ENCODE results near the gene RHOH.
"Not testable (repeated sequence)": the region's sequence is repeated elsewhere in the genome, so short reads cannot be mapped to it uniquely, and the experiment has no call there.

Gene RHOH

DNA sequence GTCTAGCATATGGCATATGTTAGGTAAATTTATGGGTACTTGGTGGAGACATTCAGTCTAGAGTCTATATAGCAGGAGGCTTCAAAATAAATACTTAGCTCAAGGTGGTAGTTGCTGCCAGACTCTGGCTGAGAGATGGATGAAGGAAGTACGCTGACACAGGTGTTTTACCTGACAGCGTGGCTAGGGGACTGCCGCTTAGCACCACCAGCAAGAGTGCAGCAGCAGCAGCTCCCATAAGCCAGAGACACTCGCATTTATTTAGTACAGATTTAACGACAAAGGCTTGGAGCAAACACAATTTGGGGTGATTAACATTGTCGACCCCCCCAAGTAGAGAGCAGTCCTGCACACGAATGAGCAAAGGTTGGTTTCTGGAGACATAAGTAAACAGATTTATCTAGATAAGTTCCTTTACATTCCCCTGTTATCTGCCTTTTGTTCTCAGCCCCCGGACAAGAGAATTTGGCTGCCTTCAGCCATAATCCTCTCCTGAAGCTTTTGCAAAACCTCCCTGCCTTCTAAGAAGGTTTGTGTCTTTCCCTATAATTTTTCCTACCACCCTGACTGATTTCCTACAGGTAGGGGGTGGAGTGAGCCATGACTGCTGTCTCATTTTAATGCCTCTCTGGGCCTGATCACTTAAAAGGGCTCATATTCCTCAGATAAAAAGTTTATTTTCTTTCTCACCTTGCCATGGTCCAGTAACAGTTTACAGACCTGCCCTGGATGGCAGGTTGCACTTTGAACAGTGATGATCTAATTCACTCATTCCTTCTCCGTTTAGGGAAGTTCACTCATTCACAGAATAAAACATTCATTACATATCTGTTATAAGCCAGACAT, 64.6 kb downstream of the RHOH start:
- ATAC-seq (no peak), DNase-seq (no peak)

DNA sequence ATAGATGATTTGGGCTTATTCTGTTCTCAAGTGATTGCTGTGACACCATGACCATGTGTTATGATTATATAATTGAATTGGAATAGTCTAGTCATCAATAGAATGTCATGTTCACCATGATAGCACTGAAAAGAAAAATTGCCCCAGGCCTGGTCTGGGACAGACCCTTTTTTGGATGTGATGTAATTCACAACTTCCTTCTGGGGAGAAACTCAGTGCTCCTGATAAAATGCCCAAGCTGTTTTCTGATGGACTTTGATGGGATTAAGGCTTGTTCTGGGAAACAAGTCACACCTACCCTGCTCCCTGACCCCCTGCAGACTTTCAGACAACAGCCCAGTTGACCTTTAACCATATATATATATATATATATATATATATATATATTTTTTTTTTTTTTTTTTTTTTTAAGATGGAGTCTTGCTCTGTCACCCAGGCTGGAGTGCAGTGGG, 65.3 kb downstream of the RHOH start:
- no peak for DNase-seq
- peak; percentile 45 for ATAC-seq

DNA sequence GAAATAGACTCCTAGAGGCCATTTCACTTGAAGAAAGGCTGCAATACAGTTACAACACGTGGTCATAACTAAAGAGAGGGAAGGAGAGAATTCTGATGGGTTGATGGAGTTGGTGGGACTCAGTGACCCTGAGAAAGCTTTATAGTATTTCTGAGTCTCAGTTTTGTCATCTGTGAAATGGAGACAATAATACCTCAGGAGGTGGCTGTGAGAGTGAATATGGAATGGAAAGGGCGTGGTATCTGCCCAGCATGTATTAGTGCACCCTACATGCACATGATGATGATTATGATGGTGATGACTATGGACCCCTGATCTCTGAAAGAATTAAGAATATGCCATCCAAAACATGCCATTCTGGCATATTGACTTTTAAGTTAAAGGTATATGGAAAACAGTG, 66.0 kb downstream of the RHOH start:
- ATAC-seq (no peak), DNase-seq (no peak)

DNA sequence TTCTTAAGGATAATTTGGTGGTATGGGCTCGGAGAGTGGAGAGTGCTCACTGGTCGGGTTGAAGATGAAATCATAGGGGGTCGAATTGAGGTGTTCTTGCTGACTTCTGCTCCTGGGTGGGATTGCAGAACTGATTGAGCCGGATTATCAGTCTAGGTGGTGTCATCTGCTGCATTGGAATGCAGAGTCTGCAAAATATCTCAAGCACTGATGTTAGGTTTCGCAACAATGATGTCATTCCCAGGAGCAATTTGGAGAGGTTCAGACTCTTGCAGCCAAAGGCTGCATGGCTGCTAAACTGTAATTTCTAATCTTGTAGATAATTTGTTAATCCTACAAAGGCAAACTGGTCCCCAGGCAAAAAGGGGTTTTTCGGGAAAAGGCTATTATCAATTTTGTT, 67.7 kb downstream of the RHOH start:
- no peak for ATAC-seq
- no peak for DNase-seq

DNA sequence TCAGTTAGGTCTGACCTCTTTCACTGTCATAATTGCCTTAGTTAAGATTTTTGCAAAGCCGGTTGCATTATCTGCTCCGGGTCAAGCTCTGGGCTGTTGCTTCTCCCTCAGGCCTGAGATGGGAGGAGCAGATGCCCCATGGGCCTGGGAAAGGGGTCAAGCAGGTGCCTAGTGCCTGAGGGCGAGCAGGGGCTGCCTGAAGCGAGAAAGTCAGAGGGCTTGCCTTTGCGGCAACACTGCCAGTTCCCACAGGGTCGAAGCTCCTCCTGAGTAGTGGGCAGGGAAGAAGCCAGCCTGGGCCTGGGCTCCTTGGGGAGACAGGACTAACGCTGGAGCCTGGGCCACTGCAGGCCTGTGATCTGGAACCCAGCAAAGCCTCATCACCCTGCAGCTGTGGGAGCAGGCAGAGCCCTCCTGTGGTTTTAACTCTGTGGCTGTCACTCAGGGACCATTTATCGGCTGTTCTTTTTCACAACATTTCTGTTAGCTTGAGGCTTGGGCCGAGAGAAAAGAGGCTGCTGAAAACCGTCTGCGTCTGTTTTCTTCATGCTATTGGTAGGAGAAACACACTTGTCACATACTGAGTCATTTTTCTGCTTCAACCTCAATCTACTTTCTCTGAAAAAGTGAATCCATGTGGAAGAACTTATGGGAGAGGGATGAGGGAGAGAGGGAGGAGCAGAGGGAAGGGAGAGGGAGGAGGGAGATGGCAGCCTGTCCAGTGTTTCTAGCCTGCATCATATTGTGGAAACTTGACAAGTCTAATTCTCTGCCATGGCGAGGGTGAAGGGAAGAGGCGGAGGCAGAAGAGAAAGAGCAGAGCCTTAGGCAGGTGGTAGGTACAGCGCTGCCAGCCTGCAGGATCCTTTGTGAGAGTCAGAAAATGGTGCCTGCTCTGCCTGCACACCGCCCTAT, 68.4 kb downstream of the RHOH start:
- ATAC-seq = peak; percentile 67
- DNase-seq = peak; percentile 56

DNA sequence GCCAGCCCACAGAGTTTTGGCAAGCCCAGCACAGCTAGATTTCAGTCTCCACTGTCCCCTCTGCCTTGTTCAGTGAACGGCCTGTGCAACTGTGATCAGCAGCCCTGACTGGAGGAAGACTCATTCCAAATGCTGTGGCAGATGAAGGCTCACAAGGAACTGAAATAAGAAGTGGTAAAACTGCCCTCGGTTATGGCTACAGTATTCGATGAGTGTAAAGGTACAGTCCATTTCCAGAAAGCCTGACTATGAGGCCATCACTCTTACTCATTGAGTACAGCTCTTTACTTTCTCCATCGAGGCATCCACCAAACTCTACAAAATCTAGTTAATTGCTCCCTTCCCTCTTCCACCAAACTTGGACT, 69.1 kb downstream of the RHOH start:
- ATAC-seq (peak; percentile 28), DNase-seq (no peak)

DNA sequence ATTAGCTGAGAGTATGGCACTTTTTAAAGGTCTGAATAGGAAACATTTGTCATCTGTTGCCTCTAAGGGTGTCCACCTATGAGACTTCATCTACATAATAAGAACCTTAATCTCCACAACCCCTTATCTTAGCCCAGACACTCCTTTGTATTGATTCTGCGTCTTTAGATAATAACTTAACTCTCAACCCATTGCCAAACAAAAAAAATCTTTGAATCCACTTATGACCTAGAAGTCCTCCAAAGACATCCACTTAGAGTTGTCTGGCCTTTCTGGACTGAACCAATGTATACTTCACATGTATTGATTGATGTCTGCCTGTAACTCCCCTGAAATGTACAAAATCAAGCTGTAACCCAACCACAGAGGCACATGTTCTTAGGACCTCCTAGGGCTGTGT, 72.3 kb downstream of the RHOH start:
- ATAC-seq = no peak
- DNase-seq = no peak

DNA sequence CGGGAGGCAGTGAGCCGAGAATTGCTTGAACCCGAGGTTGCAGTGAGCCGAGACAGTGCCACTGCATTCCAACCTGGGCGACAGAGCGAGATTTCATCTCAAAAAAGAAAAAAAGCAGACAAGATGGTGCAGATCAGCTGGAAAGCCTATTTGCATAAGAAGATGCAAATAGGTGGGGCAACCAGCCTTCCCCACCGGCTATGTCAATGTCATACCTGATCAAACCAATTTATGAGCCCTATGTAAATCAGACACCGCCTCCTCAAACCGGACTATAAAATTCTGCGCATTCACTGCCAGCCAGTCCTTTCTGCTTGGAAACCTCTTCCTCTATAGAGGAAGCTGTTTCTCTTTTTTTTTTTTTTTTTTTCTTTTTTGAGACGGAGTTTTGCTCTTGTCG, 73.8 kb downstream of the RHOH start:
- ATAC-seq = no peak
- no peak for DNase-seq

DNA sequence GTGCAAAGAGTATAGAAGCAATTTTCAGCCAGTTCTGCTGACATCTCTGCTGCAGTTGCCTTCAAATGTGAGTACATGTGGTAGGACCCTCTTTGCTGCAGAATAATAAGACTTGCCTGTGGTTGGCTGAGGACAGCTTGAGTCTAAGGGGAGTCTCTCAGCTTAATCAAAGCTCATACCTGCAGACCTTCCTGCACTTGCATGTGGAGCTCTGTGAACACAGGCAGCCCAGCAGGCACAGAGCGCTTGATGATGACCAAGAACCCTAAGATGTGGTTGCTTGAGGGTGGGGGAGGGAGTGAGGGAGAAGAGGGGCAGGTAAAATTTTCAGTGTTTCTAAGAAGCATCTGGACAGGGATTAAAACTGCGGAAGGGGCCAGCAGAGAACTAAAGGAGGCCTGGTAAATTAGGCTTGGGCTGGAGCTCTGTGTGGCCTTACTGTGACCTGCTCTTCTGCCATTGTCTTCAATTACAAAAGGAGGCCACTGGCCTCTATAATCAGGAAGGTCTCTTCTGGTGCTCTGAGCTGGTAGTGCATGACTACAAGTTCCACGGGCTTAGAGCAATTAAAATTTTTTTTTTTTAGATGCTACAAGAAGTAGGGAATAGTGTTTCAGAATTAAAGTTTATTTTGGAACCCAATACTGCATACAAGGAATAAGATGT, 78.4 kb downstream of the RHOH start:
- ATAC-seq (peak; percentile 40), DNase-seq (no peak)

DNA sequence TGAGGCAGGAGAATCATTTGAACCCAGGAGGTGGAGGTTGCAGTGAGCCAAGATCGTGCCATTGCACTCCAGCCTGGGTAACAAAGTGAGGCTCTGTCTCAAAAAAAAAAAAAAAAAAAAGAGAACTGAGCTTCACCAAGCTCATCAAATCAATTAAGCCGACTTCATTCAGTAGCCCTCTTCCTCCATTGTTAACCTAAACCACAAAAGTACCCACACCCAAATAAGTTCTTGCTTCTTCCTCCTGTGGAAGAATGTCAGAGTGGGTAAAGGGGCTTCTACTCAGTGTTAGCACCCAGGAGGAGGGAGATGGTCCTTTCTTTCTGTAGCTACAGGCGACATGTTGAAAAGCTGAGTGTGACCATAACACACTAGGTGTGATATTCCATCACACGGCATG, 79.7 kb downstream of the RHOH start:
- no peak for ATAC-seq
- DNase-seq = no peak

DNA sequence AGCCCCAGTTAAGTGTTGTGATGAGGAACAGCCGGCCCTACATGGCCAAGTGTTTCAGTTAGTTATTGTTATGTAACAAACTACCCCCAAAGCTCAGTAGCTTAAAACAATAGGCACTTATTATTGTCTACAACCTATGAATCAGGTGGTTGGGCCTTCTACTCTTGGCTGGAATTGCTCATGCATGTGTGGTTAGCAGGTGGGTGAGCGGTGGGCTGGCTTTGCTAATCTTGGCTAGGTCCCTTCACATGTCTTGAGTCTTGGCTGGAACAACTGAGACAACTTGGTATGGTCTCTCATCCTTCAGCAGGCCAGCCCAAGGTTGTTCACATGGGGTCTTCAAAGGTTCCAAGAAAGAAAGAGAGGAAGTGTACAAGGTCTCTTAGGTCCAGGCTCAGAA, 83.8 kb downstream of the RHOH start:
- DNase-seq = peak; percentile 62
- peak; percentile 76 for ATAC-seq

DNA sequence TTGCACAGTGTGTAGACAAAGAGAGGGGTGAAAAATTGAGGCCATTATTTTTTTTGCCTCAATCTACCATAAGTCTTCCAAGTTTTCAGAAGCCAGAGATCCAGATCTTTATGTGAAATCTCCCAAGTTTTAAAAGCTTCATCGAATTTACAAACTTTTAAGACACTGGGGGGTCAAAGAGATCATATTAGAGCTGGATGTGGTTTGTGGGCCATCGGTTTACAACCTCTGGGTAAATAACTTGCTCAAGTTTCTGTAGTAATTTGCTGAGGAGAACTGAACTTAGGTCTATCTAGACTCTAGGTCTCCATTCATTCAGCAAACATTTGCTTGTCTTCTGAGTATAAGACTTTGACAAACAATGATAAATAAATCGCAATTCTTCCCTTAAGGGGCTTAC, 84.3 kb downstream of the RHOH start:
- no peak for ATAC-seq

DNA sequence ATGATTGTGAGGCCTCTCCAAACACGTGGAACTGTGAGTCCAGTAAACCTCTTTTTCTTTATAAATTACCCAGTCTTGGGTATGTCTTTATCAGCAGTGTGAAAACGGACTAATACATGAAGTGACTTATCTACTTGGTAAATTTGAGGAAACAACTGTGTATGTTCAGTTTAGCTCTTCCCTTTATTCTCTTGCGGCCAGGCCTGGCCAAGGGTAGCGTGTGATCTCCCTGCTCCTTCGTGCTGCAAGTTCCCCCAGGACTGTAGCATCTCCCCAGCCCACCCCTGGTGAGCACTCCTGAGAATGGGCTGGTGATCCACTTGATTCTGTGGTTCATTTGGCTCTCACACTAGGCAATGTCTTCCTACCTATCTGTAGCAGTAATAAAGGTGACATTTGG, 85.1 kb downstream of the RHOH start:
- DNase-seq (no peak), ATAC-seq (no peak)

More for the DNA sequence above, 84.3 kb downstream of the RHOH start:
- no peak for DNase-seq

DNA sequence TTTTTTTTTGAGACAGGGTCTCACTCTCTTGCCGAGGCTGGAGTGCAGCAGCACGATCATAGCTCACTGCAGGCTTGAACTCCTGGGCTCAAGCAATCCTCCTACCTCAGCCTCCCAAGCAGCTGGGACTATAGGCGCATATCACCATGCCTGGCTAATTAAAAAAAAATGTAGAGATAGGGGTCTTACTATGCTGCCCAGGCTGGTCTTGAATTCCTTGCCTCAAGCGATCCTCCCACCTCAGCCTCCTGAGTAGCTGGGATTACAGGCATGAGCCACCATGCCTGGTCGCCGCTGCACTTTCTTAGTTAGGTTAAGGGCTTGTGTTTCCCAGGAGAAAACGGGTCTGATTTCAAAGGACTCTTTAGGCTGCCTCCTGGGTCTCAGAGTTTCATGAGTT, 86.0 kb downstream of the RHOH start:
- ATAC-seq, DNase-seq: not testable (repeated sequence)

DNA sequence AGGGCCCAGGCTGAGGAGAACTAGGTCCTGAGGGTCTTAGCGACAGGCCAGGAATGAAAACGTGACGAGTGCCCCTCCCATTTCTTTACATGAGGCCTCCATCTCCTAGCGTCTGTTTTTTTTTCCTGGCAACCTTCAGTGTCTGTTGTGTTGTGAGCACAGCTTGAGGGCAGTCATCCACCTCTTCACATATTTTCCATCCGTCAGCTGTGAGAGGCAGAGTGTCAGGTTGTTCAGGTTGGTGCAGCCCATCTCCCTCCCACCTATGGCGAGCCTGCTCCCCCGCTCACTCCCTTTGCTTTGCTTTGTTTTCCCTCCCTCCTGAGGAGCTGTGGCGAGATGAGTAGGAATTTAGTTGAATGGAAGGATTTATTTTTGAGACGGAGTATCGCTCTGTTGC, 86.6 kb downstream of the RHOH start:
- DNase-seq = peak; percentile 49
- peak; percentile 71 for ATAC-seq

DNA sequence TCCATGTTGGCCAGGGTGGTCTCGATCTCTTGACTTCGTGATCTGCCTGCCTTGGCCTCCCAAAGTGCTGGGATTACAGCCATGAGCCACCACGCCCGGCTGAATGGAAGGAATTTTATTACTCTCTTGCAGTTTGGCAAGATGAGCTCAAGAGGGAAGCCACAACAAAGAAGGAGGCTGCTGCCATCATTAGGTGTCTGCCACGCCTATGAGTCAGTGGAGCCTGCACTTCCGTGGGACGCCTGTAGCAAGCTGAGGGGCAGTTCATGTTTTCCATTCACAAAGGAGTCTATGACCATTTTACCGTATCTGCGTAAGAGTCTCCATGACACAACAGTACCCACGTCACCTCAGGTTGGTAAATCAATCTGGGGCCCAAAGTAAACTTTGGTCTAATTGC, 87.1 kb downstream of the RHOH start:
- ATAC-seq = peak; percentile 85

DNA sequence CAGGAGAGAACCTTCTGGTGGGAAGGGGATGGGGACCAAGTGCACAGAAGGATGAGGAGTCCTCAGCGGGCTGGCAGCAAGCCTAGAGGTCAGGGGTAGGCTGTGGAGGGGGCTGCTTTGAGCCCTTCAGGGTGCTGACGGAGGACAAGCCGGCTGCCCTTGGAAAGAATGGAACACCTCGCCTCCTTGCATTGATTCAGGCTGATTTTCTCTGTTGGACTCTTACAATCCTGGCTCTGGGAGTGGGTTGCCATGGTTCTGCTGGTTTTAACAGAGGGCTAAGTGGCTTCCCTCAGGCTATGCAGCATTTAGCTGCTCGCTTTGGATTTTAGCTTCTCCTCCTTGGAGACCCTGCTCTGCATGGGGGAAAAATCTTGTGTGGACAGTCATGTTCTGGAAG, 88.9 kb downstream of the RHOH start:
- ATAC-seq = no peak
- DNase-seq = no peak

More for the DNA sequence above, 87.1 kb downstream of the RHOH start:
- peak; percentile 82 for DNase-seq

DNA sequence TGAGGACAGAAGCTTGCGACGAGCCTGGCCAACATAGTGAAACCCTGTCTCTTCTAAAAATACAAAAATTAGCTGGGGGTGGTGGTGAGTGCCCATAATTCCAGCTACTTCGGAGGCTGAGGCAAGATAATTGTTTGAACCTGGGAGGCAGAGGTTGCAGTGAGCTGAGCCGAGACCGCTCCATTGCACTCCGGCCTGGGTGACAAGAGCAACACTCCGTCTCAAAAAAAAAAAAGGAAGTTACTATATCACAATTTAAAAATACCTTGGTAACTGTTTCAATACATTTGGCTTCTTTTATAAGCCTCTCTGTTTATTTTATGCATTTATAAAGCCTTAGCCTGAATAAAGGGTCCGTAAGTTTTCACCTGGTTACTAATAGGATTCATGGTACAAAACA, 91.7 kb downstream of the RHOH start:
- no peak for DNase-seq
- ATAC-seq = no peak

DNA sequence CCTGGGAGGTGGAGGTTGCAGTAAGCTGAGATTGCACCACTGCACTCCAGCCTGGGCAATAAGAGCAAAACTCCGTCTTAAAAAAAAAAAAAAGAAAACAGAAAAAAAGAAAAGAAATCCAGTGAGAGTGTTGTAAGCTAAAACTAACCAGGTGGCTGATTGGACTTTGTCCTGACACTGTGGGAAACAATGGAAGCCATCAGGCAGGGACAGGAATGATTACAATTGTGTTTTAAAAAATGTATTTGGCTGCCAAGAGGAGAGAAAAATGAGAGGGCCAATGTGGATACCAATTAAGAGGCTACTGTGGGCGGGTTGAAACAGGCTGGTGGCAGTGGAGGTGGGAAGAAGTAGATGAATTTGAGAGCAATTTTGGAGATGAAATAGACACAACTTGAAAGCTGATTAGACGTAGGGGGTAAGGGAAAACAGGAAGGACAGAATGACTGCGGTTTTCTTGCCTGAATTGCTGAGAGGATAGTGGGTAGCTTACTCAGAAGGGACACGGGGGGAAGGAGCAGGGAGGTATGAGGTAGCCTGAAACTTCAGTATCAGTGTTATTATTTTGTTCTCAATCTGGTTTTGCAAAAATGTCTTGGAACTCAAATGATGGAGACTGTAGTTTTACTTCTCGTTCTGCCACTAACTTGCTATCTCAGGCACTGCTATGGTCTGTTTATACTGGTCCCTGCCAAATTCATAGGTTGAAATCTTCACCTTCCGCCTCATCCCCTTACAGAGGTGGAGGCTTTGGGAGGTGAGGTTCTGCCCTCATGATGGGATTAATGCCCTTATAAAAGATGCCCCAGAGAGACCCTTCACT, 92.7 kb downstream of the RHOH start:
- ATAC-seq = peak; percentile 81
- DNase-seq = no peak

DNA sequence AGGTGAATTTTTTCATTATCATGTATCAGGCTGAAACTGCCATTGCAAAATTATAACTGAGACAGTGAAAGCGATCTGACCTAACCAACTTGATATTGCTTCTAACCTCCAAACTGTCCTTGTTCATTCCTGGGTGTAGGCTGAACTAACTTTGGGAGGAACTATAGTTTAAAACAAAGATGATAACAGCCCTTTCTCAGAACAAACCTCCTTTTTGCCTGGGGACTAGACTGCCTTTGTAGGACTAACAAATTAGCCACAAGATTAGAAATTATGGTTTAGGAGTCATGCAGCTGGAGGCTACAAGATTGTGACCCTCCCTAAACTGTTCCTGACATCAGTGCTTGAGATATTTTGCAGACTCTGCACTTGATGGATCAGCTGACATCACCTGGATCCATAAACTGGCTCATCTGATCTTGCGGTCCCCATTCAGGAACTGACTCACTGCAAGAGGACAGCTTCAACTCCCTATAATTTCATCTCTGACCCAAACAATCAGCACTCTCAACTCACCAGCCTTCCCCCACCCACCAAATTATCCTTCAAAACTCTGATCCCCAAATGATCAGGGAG, 93.9 kb downstream of the RHOH start:
- DNase-seq, ATAC-seq: not testable (repeated sequence)

DNA sequence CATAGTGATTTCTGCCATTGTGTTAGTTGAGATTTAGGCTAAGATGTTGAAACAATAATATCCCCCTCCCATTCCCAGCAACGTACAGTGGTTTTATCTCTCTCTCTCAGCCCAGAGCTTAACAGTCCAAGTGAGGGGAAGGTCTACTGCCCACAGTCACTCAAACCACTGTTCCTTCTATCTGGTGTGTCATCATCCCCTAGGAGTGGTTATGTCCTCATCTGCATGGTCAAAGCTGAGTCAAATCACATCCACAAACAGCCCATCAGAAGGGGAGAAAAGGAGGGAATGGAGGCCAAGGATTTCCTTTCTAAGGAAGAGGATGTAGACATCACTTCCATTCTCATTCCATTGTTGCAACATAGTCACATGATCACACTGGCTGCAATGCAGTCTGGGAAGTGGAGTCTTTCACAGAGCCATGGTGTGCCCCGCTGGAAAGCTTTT, 95.5 kb downstream of the RHOH start:
- ATAC-seq = peak; percentile 36

More for the DNA sequence above, 95.5 kb downstream of the RHOH start:
- DNase-seq = no peak
